GM18867 (cell line): ENCODE measurements around the gene CEP97.
A peak's percentile ranks its signal among the peaks of the same experiment; 100 is the strongest.

Experiments
- ATAC-seq: cut with Tn5 transposase; IDR thresholded peaks from one replicate; pipeline ENCODE4 v1.9.1; 2021; ENCODE audit warnings: mild to moderate bottlenecking, moderate library complexity; ENCODE audit not compliant: unreplicated experiment

Gene CEP97

GRCh38 chr3:101811875-101812274 is 87.5 kb downstream of the CEP97 start:
- no peak for ATAC-seq

GRCh38 chr3:101812895-101813294 is 88.5 kb downstream of the CEP97 start:
- no peak for ATAC-seq

GRCh38 chr3:101813817-101814440 is 89.5 kb downstream of the CEP97 start:
- ATAC-seq, result no peak

GRCh38 chr3:101814835-101815234 is 90.4 kb downstream of the CEP97 start:
- no peak for ATAC-seq

GRCh38 chr3:101816215-101817149 is 92.1 kb downstream of the CEP97 start:
- no peak for ATAC-seq

GRCh38 chr3:101817992-101818391 is 93.6 kb downstream of the CEP97 start:
- no peak for ATAC-seq

GRCh38 chr3:101819649-101820206 is 95.3 kb downstream of the CEP97 start:
- peak; percentile 68 for ATAC-seq
